H1 (cell line): ENCODE results near the gene GRAMD4. TPM values are rescaled to one million over a fixed set of nuclear protein-coding genes. Genes with fewer than 3 reads are reported as not detected.

Experiments used
- CTCF ChIA-PET: fragments of 300-600 bp; sonication (Branson Sonifier 250); formaldehyde crosslinking; loops from one replicate; lab custom pipeline; 2021; ENCODE audit not compliant: partially characterized antibody; lab: Charles Lee
- POLR2A ChIA-PET: fragments of 300-600 bp; sonication (Branson Sonifier 250); formaldehyde crosslinking; loops from one replicate; lab custom pipeline; 2021; ENCODE audit warnings: inconsistent platforms; ENCODE audit not compliant: partially characterized antibody; lab: Charles Lee
- DNase-seq, 2 experiments: peaks; one replicate each; pipeline versions ENCODE4 v3.0.0 to v3.0.0-alpha.2; 2010 to 2022; ENCODE audit warnings: low spot score in 2 of 2, low read depth in 1 of 2, mixed read lengths in 1 of 2
- FAIRE-seq: peaks from 2 replicates; lab custom pipeline; 2011; peaks lifted over from hg19 to GRCh38; lab: Jason Lieb, UNC
- H2AFZ ChIP-seq: 2 replicates; pipeline ENCODE4 v1.8.1; 2012; ENCODE audit warnings: low read length, inconsistent platforms
- H2AK5ac ChIP-seq: 2 replicates; pipeline ENCODE4 v1.6.1; 2013; ENCODE audit warnings: low read depth, low read length
- H2BK120ac ChIP-seq: replicated peaks from 2 replicates; pipeline ENCODE3; 2013; ENCODE audit warnings: low read depth, low read length, inconsistent platforms
- H2BK12ac ChIP-seq: 2 replicates; pipeline ENCODE4 v1.6.1; 2013; ENCODE audit warnings: low read depth, low read length
- H2BK15ac ChIP-seq: 2 replicates; pipeline ENCODE4 v1.6.1; 2013; ENCODE audit warnings: low read length
- H2BK20ac ChIP-seq: 2 replicates; pipeline ENCODE4 v1.6.1; 2013; ENCODE audit warnings: low read length
- H2BK5ac ChIP-seq: 2 replicates; pipeline ENCODE4 v1.6.1; 2013; ENCODE audit warnings: low read depth, low read length
- H3K14ac ChIP-seq: 2 replicates; pipeline ENCODE4 v1.6.1; 2013; ENCODE audit warnings: inconsistent platforms; ENCODE audit not compliant: insufficient read length
- H3K18ac ChIP-seq: 2 replicates; pipeline ENCODE4 v1.6.1; 2013; ENCODE audit warnings: low read length; ENCODE audit errors: extremely low read depth
- H3K23ac ChIP-seq: 2 replicates; pipeline ENCODE4 v1.6.1; 2013; ENCODE audit warnings: inconsistent platforms; ENCODE audit not compliant: insufficient read length
- H3K23me2 ChIP-seq: 2 replicates; pipeline ENCODE4 v1.6.1; 2013; ENCODE audit warnings: low read depth, low read length
- H3K27ac ChIP-seq: 2 replicates; pipeline ENCODE4 v1.6.1; 2011; ENCODE audit warnings: low read depth, low read length, inconsistent platforms
- H3K27me3 ChIP-seq, 4 experiments: replicated peaks in 1 of 4; 1 replicate in 1 of 4; 2 replicates in 3 of 4; pipeline versions ENCODE4 v1.6.1 to v1.8.1; 2011 to 2013; ENCODE audit warnings: low read length in 3 of 4, mild to moderate bottlenecking in 3 of 4, inconsistent platforms in 2 of 4, mixed read lengths in 2 of 4, moderate library complexity in 1 of 4; ENCODE audit not compliant: control insufficient read depth in 3 of 4, insufficient read depth in 3 of 4; ENCODE audit errors: extremely low read depth in 1 of 4
- H3K36me3 ChIP-seq, 4 experiments: 2 replicates each; pipeline versions ENCODE4 v1.6.1 to v1.8.1; 2011 to 2013; ENCODE audit warnings: mild to moderate bottlenecking in 4 of 4, low read length in 3 of 4, moderate library complexity in 2 of 4, control low read depth in 1 of 4, inconsistent platforms in 1 of 4; ENCODE audit not compliant: insufficient read depth in 4 of 4, control insufficient read depth in 2 of 4
- H3K4ac ChIP-seq: replicated peaks from 2 replicates; pipeline ENCODE3; 2013; ENCODE audit warnings: low read length, low read depth, mixed read lengths, inconsistent platforms; ENCODE audit not compliant: insufficient read length
- H3K4me1 ChIP-seq, 4 experiments: replicated peaks in 1 of 4; 1 replicate in 1 of 4; 2 replicates in 3 of 4; pipeline versions ENCODE4 v1.6.1 to v1.8.1; 2011 to 2013; ENCODE audit warnings: low read length in 3 of 4, inconsistent platforms in 2 of 4, mixed read lengths in 1 of 4; ENCODE audit not compliant: insufficient read depth in 4 of 4, control insufficient read depth in 3 of 4
- H3K4me2 ChIP-seq, 2 experiments: 2 replicates each; pipeline versions ENCODE4 v1.6.1 to v1.8.1; 2011 to 2013; ENCODE audit warnings: low read depth in 2 of 2, low read length in 2 of 2, control low read depth in 1 of 2, inconsistent platforms in 1 of 2, mild to moderate bottlenecking in 1 of 2; ENCODE audit not compliant: insufficient read depth in 1 of 2
- H3K4me3 ChIP-seq, 4 experiments: fragments of 200-600, 300-600 bp in 1 of 4; sonication (generic), shearing (Covaris generic), sonication (Bioruptor Twin) in 1 of 4; 2 replicates each; pipeline versions ENCODE4 v1.5.1 to v1.8.1; 2011 to 2016; ENCODE audit warnings: low read length in 4 of 4, low read depth in 3 of 4, control low read depth in 2 of 4, inconsistent platforms in 2 of 4, mild to moderate bottlenecking in 2 of 4, mixed read lengths in 1 of 4, moderate library complexity in 1 of 4; ENCODE audit not compliant: insufficient read depth in 2 of 4; ENCODE audit errors: extremely low read depth in 1 of 4
- H3K56ac ChIP-seq: replicated peaks from 2 replicates; pipeline ENCODE3; 2013; ENCODE audit warnings: low read depth, mild to moderate bottlenecking, mixed read lengths, low read length, inconsistent platforms; ENCODE audit not compliant: insufficient read length
- H3K79me1 ChIP-seq: 2 replicates; pipeline ENCODE4 v1.6.1; 2013; ENCODE audit warnings: low read depth, low read length, control low read depth
- H3K79me2 ChIP-seq, 2 experiments: 2 replicates each; pipeline versions ENCODE4 v1.6.1 to v1.8.1; 2012 to 2013; ENCODE audit warnings: low read length in 2 of 2, mild to moderate bottlenecking in 2 of 2, inconsistent platforms in 1 of 2; ENCODE audit not compliant: insufficient read depth in 2 of 2, control insufficient read depth in 1 of 2
- H3K9ac ChIP-seq, 4 experiments: replicated peaks in 1 of 4; 1 replicate in 1 of 4; 2 replicates in 3 of 4; pipeline versions ENCODE4 v1.6.1 to v1.8.1; 2011 to 2013; ENCODE audit warnings: low read depth in 3 of 4, low read length in 3 of 4, control low read depth in 2 of 4, mild to moderate bottlenecking in 2 of 4, moderate library complexity in 2 of 4, inconsistent platforms in 1 of 4; ENCODE audit errors: extremely low read depth in 1 of 4
- H3K9me3 ChIP-seq, 2 experiments: 2 replicates each; pipeline versions ENCODE4 v1.6.1 to v1.8.1; 2012 to 2013; ENCODE audit warnings: mild to moderate bottlenecking in 2 of 2, moderate library complexity in 2 of 2, control low read depth in 1 of 2, inconsistent platforms in 1 of 2, low read depth in 1 of 2, low read length in 1 of 2, mixed read lengths in 1 of 2; ENCODE audit not compliant: insufficient read depth in 2 of 2
- H4K20me1 ChIP-seq, 2 experiments: replicated peaks in 1 of 2; 2 replicates each; pipeline versions ENCODE3 to v1.8.1; 2011 to 2013; ENCODE audit warnings: inconsistent platforms in 2 of 2, low read length in 2 of 2, mild to moderate bottlenecking in 1 of 2; ENCODE audit not compliant: insufficient read depth in 2 of 2, control insufficient read depth in 1 of 2
- H4K5ac ChIP-seq: 2 replicates; pipeline ENCODE4 v1.6.1; 2013; ENCODE audit warnings: low read length, low read depth, mixed read lengths, inconsistent platforms; ENCODE audit not compliant: insufficient read length
- H4K8ac ChIP-seq: 2 replicates; pipeline ENCODE4 v1.8.0; 2013; ENCODE audit warnings: mild to moderate bottlenecking, moderate library complexity, low read length, inconsistent platforms; ENCODE audit not compliant: insufficient read depth; ENCODE audit errors: extremely low read depth
- H4K91ac ChIP-seq: replicated peaks from 2 replicates; pipeline ENCODE3; 2013; ENCODE audit warnings: low read length, mixed read lengths, inconsistent platforms; ENCODE audit not compliant: insufficient read length
- CHD1 ChIP-seq: IDR thresholded peaks from 2 replicates; pipeline ENCODE4 v1.6.1; 2012; ENCODE audit warnings: low read depth, low read length, improper control_type of control experiment
- POLR2A ChIP-seq, 2 experiments: IDR thresholded peaks; 1 replicate in 1 of 2; 2 replicates in 1 of 2; pipeline ENCODE4 v1.6.1; 2011; ENCODE audit warnings: low read depth in 2 of 2, low read length in 2 of 2, mild to moderate bottlenecking in 2 of 2; ENCODE audit errors: control extremely low read depth in 1 of 2
- WGBS, 2 experiments: shearing (Covaris generic) in 1 of 2; methylation state at CpG; one replicate each; pipeline versions ENCODE4 v1.1.6 to v1.1.7; 2013 to 2015; ENCODE audit warnings: low lambda C conversion rate in 2 of 2, mixed read lengths in 2 of 2, inconsistent platforms in 1 of 2, low coverage in 1 of 2, missing lambda C conversion rate in 1 of 2; ENCODE audit not compliant: insufficient replicate concordance in 2 of 2, insufficient coverage in 1 of 2, insufficient read length in 1 of 2; ENCODE audit errors: extremely low coverage in 1 of 2, missing lambda C conversion rate in 1 of 2; 5-methylcytosine and 5-hydroxymethylcytosine counted together
- polyA plus RNA-seq, 7 experiments: library from polyadenylated mRNA; depleted of rRNA in 3 of 7; stranded (reverse) in 5 of 7; unstranded in 2 of 7; fragments of >200 nt in 5 of 7; fragments of 200-250 nt in 2 of 7; gene quantifications; 1 replicate in 5 of 7; 2 replicates in 1 of 7; 4 replicates in 1 of 7; pipeline versions ENCODE4 v1.2.1 to v1.2.3, GENCODE V29; 2011 to 2013; ENCODE audit warnings: missing spikeins in 2 of 7, mixed read lengths in 2 of 7
- total RNA-seq: library from RNA; stranded (reverse); fragmentation: NEBNext Ultra II Directional; extraction: Animal tissue kit (Norgen Biotek cat#: 25700); gene quantifications from 2 replicates; pipeline ENCODE4 v1.2.1, GENCODE V29; 2021
- TF ChIP-seq, protein P1 (sequence below): IDR thresholded peaks from 2 replicates; pipeline ENCODE4 v1.6.1; 2012; ENCODE audit warnings: inconsistent platforms

Gene GRAMD4
- total and polyA plus RNA-seq, 2 of the 8 experiments (the other 6 are each of a cell fraction or from before 2014, with no cell fraction given): 7.9 to 25.6 TPM

DNA sequence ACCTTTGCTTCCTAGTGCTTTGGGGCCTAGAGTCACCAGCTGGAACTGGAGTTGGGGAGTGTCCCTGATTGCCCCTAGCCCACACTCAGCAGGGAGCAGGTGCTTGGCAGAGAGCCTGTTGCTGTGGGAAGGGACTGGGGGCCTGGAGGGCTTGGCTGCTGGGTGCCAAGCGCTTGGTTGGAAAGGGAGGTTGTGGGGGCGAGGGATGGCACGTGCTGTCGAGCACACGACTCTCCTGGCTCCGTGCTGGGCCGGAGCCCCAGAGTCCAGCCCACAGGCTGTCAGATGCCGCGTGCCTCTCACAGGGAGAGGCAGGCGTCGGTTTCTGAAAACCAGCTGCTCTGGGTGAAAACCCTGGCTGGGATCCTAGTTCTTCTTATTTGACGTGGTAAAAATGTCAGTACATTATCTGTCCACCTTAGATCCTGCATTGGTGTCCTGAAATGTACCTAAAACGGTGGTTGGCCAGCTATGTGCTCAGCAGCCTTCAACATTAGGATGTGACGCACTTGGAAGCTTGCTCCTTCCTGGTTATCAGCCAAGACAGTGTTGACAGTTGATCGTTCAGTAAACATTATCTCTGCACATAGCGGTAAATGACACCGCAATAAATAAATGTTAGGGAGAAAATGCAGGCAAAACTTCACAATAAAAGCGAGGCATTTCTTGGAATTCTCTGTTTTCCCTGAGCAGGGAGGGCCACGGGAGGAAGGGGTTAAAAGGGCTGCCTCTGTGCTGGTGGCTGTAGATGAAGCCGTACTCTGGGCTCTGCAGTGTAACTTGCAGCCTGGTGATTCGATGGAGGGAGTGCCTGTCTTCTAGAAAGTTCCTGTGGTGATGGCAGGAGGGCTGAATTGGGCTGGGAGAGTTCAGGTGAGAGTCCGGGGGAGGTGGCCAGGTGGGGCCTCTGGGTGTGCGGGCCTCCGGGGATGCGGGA, 29.2 kb downstream of the GRAMD4 start:
- CTCF ChIA-PET: no interaction called here
- Histone ChIP-seq H3K18ac (no peak overlapping the region), H4K5ac (no peak overlapping the region), H3K27me3 (no peaks in the 10 kb centered on the region), H3K4me2 (no peak overlapping the region), H3K56ac (no peak overlapping the region), H4K91ac (no peak overlapping the region), H3K27ac (no peak overlapping the region), H3K9ac (no peak overlapping the region), H3K23me2 (peaks cover 9% of the 10 kb centered on the region; the same call in 1 of the 2 replicates), H4K8ac (no peak overlapping the region), H3K9me3 (no peaks in the 10 kb centered on the region), H3K4ac (no peak overlapping the region), H3K4me1 (peaks cover 0 to 4% (median 1%) of the 10 kb centered on the region in 4 experiments; a peak in 2 of 7 replicates), H2AFZ (no peak overlapping the region), H2BK5ac (no peak overlapping the region), H3K79me2 (no peaks in the 10 kb centered on the region; a peak in 1 of 4 replicates), H3K4me3 (no peak overlapping the region), H3K79me1 (0 out of 2 replicates have a peak, but pooled peaks cover 3% of the 10 kb centered on the region), H2BK20ac (no peak overlapping the region), H2BK120ac (no peak overlapping the region), H4K20me1 (peaks cover 2 to 4% of the 10 kb centered on the region in 2 experiments), H2BK15ac (no peak overlapping the region), H3K23ac (no peak overlapping the region), H3K36me3 (no peaks in the 10 kb centered on the region), H3K14ac (no peak overlapping the region), H2AK5ac (no peak overlapping the region), H2BK12ac (no peak overlapping the region; the same call in 1 of the 2 replicates)
- FAIRE-seq (no peak), DNase-seq (no peak)
- POLR2A ChIA-PET: interaction anchor here (1.1 kb wide), 1 partner anchor 12 kb away, joined by 3 read pairs; no protein-coding TSS in a partner anchor
- 93% methylated on average over 25 of the region's 25 CpGs; no CpG with 5 or more reads in 1 of the 2 experiments for WGBS, 2 experiments
- TF ChIP-seq CHD1 (no peak), POLR2A (IDR thresholded peaks at IDR 0.05; ENCODE audit: control extremely low read depth in 1 of 2, low read depth in 2 of 2, low read length in 2 of 2) (no peak)
- TF ChIP-seq, protein P1, sequence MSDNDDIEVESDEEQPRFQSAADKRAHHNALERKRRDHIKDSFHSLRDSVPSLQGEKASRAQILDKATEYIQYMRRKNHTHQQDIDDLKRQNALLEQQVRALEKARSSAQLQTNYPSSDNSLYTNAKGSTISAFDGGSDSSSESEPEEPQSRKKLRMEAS: no peak
